AG09309 (cell line): ENCODE results near the gene EIF4A2.
"Not testable (repeated sequence)": the region's sequence is repeated elsewhere in the genome, so short reads cannot be mapped to it uniquely, and the experiment has no call there.

Experiments used
- DNase-seq: peaks from one replicate; pipeline ENCODE4 v3.0.0-alpha.2; 2010; ENCODE audit warnings: low read depth
- H3K4me3 ChIP-seq: 2 replicates; pipeline ENCODE4 v1.5.1; 2011; ENCODE audit warnings: mild to moderate bottlenecking, low read depth, low read length, moderate library complexity; ENCODE audit not compliant: control insufficient read depth
- TF ChIP-seq, protein P1 (sequence below): IDR thresholded peaks from 2 replicates; pipeline ENCODE4 v1.5.1; 2011; ENCODE audit warnings: mild to moderate bottlenecking, low read depth, low read length, inconsistent platforms; ENCODE audit not compliant: insufficient read depth, control insufficient read depth; ENCODE audit errors: missing control alignments

Gene EIF4A2

DNA sequence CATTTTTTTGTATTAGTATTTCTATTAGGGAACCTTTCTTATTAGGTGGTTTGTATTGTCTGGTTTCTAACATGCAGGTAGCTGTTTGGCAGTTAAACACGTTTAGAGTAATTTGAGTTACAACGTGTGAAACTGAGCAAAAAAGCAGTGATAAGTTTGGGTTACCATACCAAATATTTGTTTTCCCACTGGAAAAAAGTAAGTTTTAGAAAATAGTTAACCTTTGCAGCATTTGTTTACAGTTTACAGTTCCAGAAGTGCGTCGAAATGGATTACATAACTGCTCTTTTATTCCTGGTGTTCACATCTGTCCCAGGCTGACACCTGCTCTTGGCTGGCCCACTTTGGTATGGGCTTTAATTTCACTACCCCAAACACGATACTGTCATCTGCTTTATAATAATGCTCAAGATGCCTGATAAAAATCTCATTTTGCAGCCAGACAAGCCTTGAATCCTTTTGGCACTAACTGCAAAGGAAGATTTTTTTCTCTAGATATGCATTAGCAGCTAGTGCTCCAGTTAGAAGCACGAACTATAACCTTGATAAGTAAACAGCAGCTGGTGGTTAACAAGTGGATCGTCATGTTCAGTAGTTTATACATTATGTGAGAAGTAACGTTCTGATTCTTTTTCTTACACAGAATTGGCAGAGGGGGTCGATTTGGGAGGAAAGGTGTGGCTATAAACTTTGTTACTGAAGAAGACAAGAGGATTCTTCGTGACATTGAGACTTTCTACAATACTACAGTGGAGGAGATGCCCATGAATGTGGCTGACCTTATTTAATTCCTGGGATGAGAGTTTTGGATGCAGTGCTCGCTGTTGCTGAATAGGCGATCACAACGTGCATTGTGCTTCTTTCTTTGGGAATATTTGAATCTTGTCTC is 5.3 kb downstream of the EIF4A2 start:
- DNase-seq: no peak
- TF ChIP-seq, protein P1, sequence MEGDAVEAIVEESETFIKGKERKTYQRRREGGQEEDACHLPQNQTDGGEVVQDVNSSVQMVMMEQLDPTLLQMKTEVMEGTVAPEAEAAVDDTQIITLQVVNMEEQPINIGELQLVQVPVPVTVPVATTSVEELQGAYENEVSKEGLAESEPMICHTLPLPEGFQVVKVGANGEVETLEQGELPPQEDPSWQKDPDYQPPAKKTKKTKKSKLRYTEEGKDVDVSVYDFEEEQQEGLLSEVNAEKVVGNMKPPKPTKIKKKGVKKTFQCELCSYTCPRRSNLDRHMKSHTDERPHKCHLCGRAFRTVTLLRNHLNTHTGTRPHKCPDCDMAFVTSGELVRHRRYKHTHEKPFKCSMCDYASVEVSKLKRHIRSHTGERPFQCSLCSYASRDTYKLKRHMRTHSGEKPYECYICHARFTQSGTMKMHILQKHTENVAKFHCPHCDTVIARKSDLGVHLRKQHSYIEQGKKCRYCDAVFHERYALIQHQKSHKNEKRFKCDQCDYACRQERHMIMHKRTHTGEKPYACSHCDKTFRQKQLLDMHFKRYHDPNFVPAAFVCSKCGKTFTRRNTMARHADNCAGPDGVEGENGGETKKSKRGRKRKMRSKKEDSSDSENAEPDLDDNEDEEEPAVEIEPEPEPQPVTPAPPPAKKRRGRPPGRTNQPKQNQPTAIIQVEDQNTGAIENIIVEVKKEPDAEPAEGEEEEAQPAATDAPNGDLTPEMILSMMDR: no peak
- H3K4me3 ChIP-seq: no peak overlapping the region

DNA sequence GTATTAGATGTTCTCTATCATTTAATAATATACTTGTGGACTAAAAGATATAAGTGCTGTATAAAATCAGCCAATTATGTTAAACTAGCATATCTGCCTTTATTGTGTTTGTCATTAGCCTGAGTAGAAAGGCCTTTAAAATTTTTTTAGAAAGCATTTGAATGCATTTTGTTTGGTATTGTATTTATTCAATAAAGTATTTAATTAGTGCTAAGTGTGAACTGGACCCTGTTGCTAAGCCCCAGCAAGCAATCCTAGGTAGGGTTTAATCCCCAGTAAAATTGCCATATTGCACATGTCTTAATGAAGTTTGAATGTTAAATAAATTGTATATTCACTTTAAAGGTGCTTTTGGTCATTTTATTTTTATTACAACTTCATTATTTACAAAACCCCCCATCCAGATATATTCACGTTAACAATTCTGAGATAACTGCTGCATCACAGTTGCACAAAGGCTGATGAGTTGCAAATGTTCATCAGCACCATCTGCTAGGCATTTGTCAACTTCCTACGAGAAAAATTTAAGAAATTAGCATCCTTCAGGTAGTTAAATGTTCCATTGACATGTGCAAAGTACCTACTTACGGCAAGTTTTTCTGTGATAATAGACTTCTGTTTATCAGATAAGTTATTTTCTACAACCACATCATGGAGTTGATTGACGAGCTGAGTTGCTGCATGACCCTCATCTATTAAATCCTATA is 6.3 kb downstream of the EIF4A2 start:
- TF ChIP-seq, protein P1: no peak
- no peak for DNase-seq
- H3K4me3 ChIP-seq: no peak overlapping the region

DNA sequence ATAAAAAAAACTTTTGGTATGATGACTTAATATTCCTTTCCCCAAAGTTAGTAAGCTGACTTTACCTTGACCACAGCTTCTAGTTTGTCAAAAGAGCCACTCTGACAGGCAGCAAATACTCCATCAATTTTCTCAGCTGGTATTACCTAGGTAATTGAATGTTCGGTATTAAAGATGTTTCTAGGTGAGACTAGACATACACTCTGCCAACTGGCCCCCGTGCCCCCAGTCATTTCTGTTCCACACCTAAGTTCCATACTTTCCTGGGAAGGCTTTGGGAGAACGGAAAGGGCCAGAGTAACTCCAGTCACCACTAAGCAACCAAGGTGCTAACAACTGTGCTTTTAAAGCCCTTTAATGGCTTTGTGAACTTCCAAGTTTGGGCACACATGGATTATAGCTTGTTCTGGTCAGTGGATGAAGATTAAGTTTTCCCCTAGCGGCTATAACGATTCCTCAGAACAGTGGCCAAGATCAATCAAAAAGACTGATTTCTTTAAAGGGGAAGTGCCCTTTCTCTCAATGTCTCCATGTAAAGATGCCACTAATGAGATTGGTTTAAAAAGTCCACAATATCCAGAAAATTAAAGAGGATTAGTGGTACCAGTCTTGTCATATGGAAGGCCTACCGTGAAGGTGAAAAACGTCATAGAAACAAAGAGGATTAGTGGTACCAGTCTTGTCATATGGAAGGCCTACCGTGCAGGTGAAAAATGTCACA is 7.0 kb downstream of the EIF4A2 start:
- no peak for DNase-seq
- TF ChIP-seq, protein P1: peak; percentile 16
- no peak overlapping the region for H3K4me3 ChIP-seq

GRCh38 chr3:186798239-186798874 is 15.0 kb downstream of the EIF4A2 start:
- no peak overlapping the region for H3K4me3 ChIP-seq
- TF ChIP-seq, protein P1: no peak
- no peak for DNase-seq

- H3K4me3 ChIP-seq: no peak overlapping the region
- TF ChIP-seq, protein P1: no peak
- no peak for DNase-seq
Observed at GRCh38 chr3:186800285-186800684, 16.9 kb downstream of the EIF4A2 start.

DNA sequence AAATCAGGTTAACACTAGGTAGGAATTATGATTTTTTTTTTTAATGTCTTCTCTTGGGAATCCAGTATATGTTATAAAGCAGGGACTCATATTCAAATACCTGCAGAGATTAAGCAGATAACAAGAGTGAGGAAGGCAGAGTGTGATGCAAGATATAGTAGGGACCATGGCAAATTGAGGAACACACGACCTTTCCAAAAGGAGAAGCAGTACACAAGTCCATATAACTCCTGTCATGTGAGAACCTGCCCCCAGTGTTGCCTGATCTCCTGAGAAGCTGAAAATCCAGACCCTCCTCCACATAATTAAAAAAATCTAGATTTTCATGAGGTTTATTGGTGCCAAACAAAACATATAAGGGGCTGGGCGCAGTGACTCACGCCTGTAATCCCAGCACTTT is 19.3 kb downstream of the EIF4A2 start:
- no peak for DNase-seq
- TF ChIP-seq, protein P1: no peak
- no peak overlapping the region for H3K4me3 ChIP-seq

GRCh38 chr3:186803447-186803846 is 20.1 kb downstream of the EIF4A2 start:
- not testable (repeated sequence) for H3K4me3 ChIP-seq, DNase-seq
